Choroid plexus epithelial cell (primary cell): ENCODE results near the gene ZNF335.
"Not testable (repeated sequence)": the region's sequence is repeated elsewhere in the genome, so short reads cannot be mapped to it uniquely, and the experiment has no call there.

ENCODE experiments used
- DNase-seq: peaks from one replicate; pipeline ENCODE4 v3.0.0-alpha.2; 2010; ENCODE audit warnings: low read depth
- H3K4me3 ChIP-seq: 2 replicates; pipeline ENCODE4 v1.5.1; 2011; ENCODE audit warnings: low read depth, mild to moderate bottlenecking, control low read depth, low read length, moderate library complexity
- CTCF ChIP-seq: conservative IDR thresholded peaks from 2 replicates; pipeline ENCODE4 v1.5.1; 2011; ENCODE audit warnings: low read depth, mild to moderate bottlenecking, control low read depth, inconsistent platforms, low read length, moderate library complexity

Gene ZNF335

GRCh38 chr20:45934586-45935415 lies 37.2 kb downstream of the ZNF335 start, which contains the start of gene PCIF1:
PCIF1 (plus strand) TSS chr20:45934683; CDS start chr20:45939000, 4,317 bp downstream.
- no peak for TF ChIP-seq CTCF
- peak; percentile 99 for DNase-seq
- peak within 1 kb of the TSS; percentile 98 for H3K4me3 ChIP-seq

DNA sequence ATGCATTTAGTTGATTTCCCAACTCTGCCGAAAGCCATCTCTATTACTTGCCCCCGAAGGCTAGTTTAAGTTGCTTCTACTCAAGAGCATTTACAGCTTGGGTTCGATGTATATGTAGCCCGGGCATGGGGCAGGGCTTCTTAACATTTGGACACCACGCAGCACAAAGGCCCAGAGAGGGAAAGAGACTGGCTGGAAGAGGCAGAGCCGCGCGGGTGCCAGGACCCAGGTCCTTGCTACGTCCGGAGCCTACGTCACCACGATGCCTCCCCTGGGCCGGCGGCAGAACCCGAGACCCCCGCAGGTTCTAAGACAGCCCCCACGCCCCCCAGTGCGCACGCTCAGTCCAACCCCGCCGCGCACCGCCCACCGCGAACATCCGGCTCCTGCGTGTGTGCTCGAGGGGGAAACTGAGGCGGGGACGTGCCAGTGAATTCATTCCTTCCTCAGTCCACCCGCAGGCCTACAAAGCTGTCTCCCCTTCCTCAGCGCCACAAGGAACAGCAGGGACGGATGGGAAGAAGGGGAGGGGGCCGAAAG lies 37.9 kb downstream of the ZNF335 start:
- peak overlapping the region; percentile 98 for H3K4me3 ChIP-seq
- no peak for TF ChIP-seq CTCF
- peak; percentile 53 for DNase-seq

DNA sequence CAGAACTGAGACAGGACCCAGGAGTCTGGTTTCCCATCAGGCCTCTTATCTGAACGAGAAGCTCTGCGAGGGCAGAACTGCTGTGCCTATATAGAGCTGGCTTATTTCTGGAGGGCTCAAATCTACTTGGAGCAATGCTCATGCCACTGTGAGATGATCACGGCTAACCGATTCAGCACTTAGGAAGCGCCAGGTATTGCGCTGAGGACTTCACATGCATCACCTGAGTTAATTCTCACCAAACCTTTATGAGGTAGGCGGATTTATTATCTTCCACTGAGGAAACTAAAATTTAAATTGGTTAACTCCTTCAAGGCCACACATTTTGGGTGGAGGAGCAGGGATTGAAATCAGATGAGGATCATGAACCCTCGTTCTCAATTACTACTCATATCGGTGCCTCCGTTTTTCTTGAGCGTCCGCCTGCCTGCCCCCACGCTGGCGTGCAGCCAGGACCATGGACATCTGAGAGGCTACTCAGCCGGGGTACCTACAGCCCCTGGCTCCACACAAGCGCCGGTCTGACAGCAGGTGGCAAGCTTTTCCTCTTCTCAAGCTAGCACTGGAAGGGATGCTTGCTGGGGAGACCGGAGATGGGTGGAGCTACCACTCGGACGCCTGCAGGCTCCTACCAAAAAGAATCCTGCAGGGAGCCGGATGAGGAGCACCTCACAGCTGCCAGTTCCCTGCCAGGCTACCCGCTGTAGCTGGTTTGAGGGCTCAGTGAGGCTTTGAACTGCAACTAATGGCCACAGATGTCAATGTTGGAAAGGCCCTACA lies 38.5 kb downstream of the ZNF335 start:
- DNase-seq, result peak; percentile 89
- peak; percentile 56 for TF ChIP-seq CTCF
- peak overlapping the region; percentile 98 for H3K4me3 ChIP-seq

DNA sequence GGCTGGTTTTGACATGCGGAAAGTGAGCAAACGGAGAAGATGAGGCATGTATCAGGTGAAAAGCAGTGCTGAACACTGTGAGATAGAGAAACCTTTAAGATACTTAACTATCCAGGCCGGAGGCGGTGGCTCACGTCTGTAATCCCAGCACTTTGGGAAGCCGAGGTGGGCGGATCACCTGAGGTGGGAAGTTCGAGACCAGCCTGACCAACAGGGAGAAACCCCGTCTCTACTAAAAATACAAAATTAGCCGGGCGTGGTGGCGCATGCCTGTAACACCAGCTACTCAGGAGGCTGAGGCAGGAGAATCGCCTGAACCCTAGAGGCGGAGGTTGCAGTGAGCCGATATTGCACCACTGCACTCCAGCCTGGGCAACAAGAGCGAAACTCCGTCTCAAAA lies 40.3 kb downstream of the ZNF335 start:
- H3K4me3 ChIP-seq, DNase-seq: not testable (repeated sequence)

- H3K4me3 ChIP-seq, result no peak overlapping the region
- DNase-seq, result no peak
- TF ChIP-seq CTCF, result no peak
Observed at GRCh38 chr20:45927071-45927878, 44.7 kb downstream of the ZNF335 start.

- DNase-seq, result no peak
- no peak for TF ChIP-seq CTCF
- H3K4me3 ChIP-seq, result no peak overlapping the region
Observed at GRCh38 chr20:45926731-45927070, 45.3 kb downstream of the ZNF335 start.
